Upper lobe of left lung (tissue), 6 donors: ENCODE data around the gene UST. TPM values are rescaled to one million over a fixed set of nuclear protein-coding genes. Genes with fewer than 3 reads are reported as not detected.

ENCODE experiments used
- ATAC-seq, 2 donors: fragments of 200-7000 bp; cut with Tn5 transposase; one replicate each; pipeline ENCODE4 v1.9.1; 2022; ENCODE audit warnings: mild to moderate bottlenecking in 2 of 2, moderate library complexity in 2 of 2; ENCODE audit not compliant: low FRiP score in 2 of 2
- DNase-seq, 2 donors: peaks; one replicate each; pipeline ENCODE4 v3.0.0-alpha.2; 2019 to 2020
- H3K27ac ChIP-seq, 4 donors: fragments of 200-600 bp; sonication (generic); one replicate each; pipeline ENCODE4 v1.5.1; 2016 to 2019
- H3K27me3 ChIP-seq, 4 donors: fragments of 200-600 bp; sonication (generic); one replicate each; pipeline ENCODE4 v1.5.1; 2017 to 2019
- H3K36me3 ChIP-seq, 4 donors: fragments of 200-600 bp; sonication (generic); one replicate each; pipeline ENCODE4 v1.5.1; 2016 to 2019
- H3K4me1 ChIP-seq, 4 donors: fragments of 200-600 bp; sonication (generic); one replicate each; pipeline ENCODE4 v1.5.1; 2018 to 2019
- H3K4me3 ChIP-seq, 4 donors: fragments of 200-600 bp; sonication (generic); one replicate each; pipeline ENCODE4 v1.5.1; 2017 to 2019; ENCODE audit warnings: mild to moderate bottlenecking in 2 of 4, moderate library complexity in 1 of 4
- H3K9me3 ChIP-seq, 4 donors: fragments of 200-600 bp; sonication (generic); one replicate each; pipeline ENCODE4 v1.5.1; 2018 to 2019
- CTCF ChIP-seq, 6 experiments: fragments of 450-650 bp in 4 of 6; fragments of 200-600 bp in 2 of 6; sonication (generic) in 2 of 6; IDR thresholded peaks; one replicate each; pipeline ENCODE4 v1.5.1; 2016 to 2019; ENCODE audit warnings: antibody characterized with exemption in 6 of 6
- EP300 ChIP-seq, 4 donors: sonication (generic); formaldehyde crosslinking; IDR thresholded peaks; one replicate each; pipeline ENCODE4 v1.5.1; 2017; ENCODE audit warnings: antibody characterized with exemption in 4 of 4, control low read depth in 2 of 4
- POLR2A ChIP-seq, 4 donors: fragments of 450-650 bp; IDR thresholded peaks; one replicate each; pipeline ENCODE4 v1.5.1; 2016 to 2017; ENCODE audit warnings: antibody characterized with exemption in 4 of 4, mild to moderate bottlenecking in 2 of 4
- POLR2AphosphoS5 ChIP-seq, 2 donors: sonication (generic); formaldehyde crosslinking; IDR thresholded peaks; one replicate each; pipeline ENCODE4 v1.5.1; 2017; ENCODE audit warnings: antibody characterized with exemption in 2 of 2
- WGBS, 2 donors: methylation state at CpG; one replicate each; pipeline ENCODE4 v1.1.5; 2017 to 2018; 5-methylcytosine and 5-hydroxymethylcytosine counted together
- total RNA-seq, 6 donors: library from RNA; depleted of rRNA in 4 of 6; stranded (reverse); fragments of >200 nt in 4 of 6; gene quantifications; one replicate each; pipeline versions ENCODE4 v1.1.0 to v1.2.1, GENCODE V29; 2016 to 2021
- donor health status: DM: no; HTN: no; CAD: no; lungs with moderate emphysema.
- donor health status: DM: no; HTN: yes; CAD: no; lungs with severe emphysema.

Gene UST
- total RNA-seq, 6 donors from 2014 or later: 10.2 to 21.6 (median 14.2) TPM

- Histone ChIP-seq H3K9me3 (no peaks in the 10 kb centered on the region), H3K4me1 (no peaks in the 10 kb centered on the region), H3K36me3 (no peaks in the 10 kb centered on the region), H3K27ac (no peak overlapping the region), H3K4me3 (no peak overlapping the region), H3K27me3 (no peaks in the 10 kb centered on the region)
- TF ChIP-seq EP300 (IDR thresholded peaks at IDR 0.05) (no peak), CTCF (IDR thresholded peaks at IDR 0.05) (no peak), POLR2AphosphoS5 (IDR thresholded peaks at IDR 0.05) (no peak), POLR2A (IDR thresholded peaks at IDR 0.05) (no peak)
- ATAC-seq (no peak), DNase-seq (no peak)
- WGBS, 2 donors: 72 to 77% methylated on average over 2 of the region's 2 CpGs
Measured at GRCh38 chr6:149007846-149008245, 261.0 kb downstream of the UST start.

GRCh38 chr6:149008741-149009140 is 261.9 kb downstream of the UST start:
- WGBS, 2 donors: 86 to 98% methylated on average over 2 of the region's 2 CpGs

GRCh38 chr6:149012040-149012545 is 265.3 kb downstream of the UST start:
- H3K27me3 ChIP-seq: no peaks in the 10 kb centered on the region
- peak in 1 of 2 donors; percentile 84 for ATAC-seq
- no peaks in the 10 kb centered on the region for H3K9me3 ChIP-seq
- 85% methylated on average over 6 of the region's 6 CpGs for WGBS, 2 donors
- no peaks in the 10 kb centered on the region for H3K36me3 ChIP-seq
- no peak for DNase-seq
- no peaks in the 10 kb centered on the region for H3K4me1 ChIP-seq
- no peak for TF ChIP-seq EP300 (IDR thresholded peaks at IDR 0.05)
- no peak for TF ChIP-seq POLR2AphosphoS5 (IDR thresholded peaks at IDR 0.05)
- TF ChIP-seq POLR2A (IDR thresholded peaks at IDR 0.05): no peak
- no peak for TF ChIP-seq CTCF (IDR thresholded peaks at IDR 0.05)
- H3K4me3 ChIP-seq: no peak overlapping the region
- no peak overlapping the region for H3K27ac ChIP-seq

More at GRCh38 chr6:149008741-149009140, 261.9 kb downstream of the UST start:
- Histone ChIP-seq H3K27ac (no peak overlapping the region), H3K27me3 (no peaks in the 10 kb centered on the region), H3K4me1 (no peaks in the 10 kb centered on the region), H3K36me3 (no peaks in the 10 kb centered on the region), H3K9me3 (no peaks in the 10 kb centered on the region), H3K4me3 (no peak overlapping the region)
- DNase-seq (no peak), ATAC-seq (no peak)
- TF ChIP-seq EP300 (IDR thresholded peaks at IDR 0.05) (no peak), CTCF (IDR thresholded peaks at IDR 0.05) (no peak), POLR2A (IDR thresholded peaks at IDR 0.05) (no peak), POLR2AphosphoS5 (IDR thresholded peaks at IDR 0.05) (no peak)

- H3K27me3 ChIP-seq: no peaks in the 10 kb centered on the region
- no peak for DNase-seq
- no peaks in the 10 kb centered on the region for H3K4me1 ChIP-seq
- no peaks in the 10 kb centered on the region for H3K9me3 ChIP-seq
- TF ChIP-seq EP300 (IDR thresholded peaks at IDR 0.05) (no peak), CTCF (IDR thresholded peaks at IDR 0.05) (no peak), POLR2AphosphoS5 (IDR thresholded peaks at IDR 0.05) (no peak), POLR2A (IDR thresholded peaks at IDR 0.05) (no peak)
- no peaks in the 10 kb centered on the region for H3K36me3 ChIP-seq
- ATAC-seq: peak in 1 of 2 donors; percentile 51
- H3K27ac ChIP-seq: no peak overlapping the region
- 82 to 85% methylated on average over 6 of the region's 6 CpGs for WGBS, 2 donors
- H3K4me3 ChIP-seq: no peak overlapping the region
Measured at GRCh38 chr6:149013586-149014344, 266.9 kb downstream of the UST start.
